Stimulated activated CD4-positive, alpha-beta T cell treated with anti-CD3 and anti-CD28 coated beads, TNF-alpha, amount 100 ng/mL, for 1 hour (primary cell): ENCODE measurements around the gene PITX2.

Source experiments
- DNase-seq, 3 donors: peaks; one replicate each; pipeline ENCODE4 v3.0.0-alpha.2; 2020; ENCODE audit warnings: low read depth in 3 of 3, low spot score in 1 of 3

PITX2 gene

DNA sequence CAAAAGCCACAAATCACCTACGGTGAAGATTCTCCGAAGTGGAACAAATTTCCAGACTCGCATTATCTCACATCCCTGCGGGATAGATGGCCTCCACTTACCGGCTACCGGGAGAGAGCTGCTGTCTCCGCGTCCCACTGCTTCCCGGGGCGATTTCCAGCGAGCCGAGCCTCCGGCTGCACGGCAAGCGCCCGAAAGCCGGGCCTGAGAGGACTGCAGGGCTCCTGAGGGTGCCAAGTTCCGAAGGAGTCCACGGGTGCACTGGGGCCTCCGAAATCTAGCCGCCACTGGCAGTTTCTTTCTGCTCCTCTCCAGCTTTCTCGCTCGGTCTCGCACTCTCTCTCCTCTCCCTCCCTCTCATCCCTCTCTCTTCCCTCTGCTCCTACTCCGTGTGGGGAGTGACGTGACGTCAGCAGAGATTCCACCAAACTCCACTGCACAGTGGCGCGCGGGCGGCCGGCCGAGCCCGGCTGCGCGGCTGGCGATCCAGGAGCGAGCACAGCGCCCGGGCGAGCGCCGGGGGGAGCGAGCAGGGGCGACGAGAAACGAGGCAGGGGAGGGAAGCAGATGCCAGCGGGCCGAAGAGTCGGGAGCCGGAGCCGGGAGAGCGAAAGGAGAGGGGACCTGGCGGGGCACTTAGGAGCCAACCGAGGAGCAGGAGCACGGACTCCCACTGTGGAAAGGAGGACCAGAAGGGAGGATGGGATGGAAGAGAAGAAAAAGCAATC lies 14.0 kb upstream of the PITX2 start:
- no peak for DNase-seq

DNA sequence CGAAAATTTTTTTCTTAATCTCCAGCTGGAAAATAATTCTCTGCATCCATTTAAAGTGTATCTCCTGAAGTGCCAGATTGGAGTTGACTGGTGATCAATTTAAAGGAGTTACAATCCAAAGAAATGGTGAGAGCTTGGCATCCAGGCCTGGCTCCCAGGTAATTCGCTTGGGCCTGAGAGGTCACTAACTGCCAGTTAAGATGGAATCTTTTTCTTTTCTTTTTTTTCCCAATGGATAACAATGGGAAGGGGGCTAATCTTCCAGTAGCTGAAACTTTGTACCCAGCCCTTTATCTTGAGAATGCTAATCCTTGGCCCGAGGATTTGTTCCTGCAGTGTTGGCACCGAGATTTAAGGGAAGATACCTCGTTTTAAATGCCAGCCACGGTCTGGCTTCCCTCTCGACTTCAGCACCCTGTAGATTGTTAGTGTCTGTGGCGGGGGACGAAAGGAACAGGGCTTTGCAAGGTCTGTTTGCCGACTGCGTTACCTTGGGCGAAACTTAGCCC lies 13.3 kb upstream of the PITX2 start:
- no peak for DNase-seq

DNA sequence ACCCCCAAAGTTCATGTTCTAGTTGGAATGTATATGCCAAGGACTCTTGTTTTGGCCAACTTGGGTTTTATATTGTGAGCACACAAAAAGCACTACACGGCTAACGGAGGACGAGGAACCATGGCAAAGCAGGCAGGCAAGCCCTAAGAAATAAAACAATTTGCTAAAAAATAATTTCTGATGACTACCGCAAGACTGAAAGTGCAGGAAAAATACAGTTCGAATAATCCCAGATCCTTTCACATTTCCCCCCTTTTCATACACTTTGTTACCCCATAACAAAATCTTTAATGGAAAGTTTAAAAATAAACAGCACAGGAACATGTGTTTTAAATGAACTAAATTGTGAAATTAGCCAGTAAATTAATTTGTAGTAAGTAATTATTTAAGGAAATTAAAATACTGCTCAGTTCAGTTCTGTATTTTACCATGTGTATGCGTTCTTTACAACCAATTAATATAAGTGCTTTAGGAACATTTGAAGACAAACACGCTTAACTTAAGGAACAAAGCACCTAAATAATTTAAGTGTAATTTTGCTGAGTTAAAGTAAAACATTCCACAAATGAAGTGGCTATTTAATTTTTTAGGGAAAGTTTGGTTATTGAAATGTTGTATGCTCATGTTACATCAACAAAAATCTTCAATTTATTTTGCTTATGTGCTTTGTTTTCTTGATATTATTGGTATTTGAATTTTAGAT lies 12.4 kb upstream of the PITX2 start:
- no peak for DNase-seq

DNA sequence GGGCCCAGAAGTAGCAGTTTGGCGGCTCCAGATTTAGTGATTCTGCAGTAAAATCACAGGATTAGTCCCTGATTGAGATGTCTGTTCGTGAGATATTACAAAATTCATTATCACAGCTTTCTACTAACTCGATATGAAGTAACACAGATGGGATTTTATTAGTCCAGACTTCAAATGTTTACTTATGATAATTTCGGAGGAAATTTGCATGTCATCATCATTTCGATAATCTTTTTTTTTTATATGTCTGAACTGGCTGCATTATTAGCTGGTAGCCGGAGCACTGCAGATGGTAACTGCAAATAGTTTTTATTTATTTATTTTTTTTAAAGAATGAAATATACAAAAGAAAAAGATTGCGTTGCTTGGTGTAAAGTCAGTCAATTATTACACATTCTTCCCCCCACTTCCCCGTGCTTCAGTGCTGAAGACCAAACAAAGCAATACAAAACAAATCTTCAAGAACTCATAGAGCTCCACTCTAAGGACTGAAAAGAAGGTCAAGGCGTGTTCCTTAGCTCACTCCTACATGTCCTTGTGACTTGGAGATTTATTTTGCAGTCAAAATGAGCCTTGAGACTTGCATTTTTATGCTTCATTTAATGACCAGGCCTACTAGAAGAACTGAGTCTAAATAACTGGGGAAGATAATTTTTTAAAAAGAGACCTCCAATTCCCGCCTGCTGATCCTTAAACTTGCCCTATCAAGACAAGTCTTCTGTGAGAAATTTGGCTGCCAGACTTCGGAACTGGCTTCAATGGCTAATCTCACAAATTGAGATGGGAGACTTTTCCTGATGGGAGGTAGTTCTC lies 11.7 kb upstream of the PITX2 start:
- DNase-seq = no peak

DNA sequence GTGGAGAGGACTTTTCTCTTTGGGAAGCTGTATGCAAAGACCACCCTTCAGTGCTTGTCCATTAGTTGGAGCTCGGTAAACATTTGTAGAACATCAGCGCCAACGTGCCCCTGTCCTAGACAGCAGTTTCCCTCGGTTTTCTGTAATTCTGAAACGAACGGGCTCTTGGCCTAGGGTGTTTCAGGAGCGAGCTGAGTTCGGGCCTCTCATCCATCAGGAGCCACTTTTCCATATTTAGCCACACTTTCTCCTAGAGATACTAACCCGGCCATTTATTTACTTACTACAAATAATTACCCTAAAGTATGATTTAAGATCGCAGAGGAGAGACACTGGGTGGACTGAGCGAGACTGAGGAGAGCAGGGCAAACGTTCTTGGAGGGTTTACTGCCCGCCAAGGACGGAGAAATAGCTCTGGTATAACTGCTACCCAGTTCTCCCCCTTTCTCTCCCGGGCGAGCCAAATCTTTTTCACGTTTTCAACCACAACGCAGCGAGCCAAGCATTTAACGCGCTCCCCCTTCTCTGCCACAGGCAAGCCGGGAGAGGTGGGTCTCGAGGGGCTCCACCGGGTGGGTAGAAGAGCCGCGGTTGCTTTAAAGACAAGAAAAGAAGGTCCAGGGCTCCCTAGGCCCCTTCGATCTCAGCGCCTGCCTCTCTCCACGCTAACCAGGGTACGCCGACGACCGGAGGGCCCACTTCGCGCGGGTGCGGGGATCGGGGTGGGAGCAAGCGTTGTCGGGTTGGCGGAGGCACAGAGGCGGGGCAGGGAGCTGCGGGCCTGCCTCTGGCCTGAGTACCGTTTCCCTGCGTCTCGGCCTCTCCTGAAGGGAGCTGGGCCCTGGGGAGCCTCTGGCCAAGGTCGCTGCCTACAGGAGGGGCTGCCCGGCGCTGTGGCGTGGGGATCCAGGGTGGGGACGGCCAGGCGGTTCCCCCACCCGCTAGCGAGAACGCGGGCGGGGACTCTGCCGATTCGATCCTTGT lies 10.8 kb upstream of the PITX2 start:
- DNase-seq = no peak

DNA sequence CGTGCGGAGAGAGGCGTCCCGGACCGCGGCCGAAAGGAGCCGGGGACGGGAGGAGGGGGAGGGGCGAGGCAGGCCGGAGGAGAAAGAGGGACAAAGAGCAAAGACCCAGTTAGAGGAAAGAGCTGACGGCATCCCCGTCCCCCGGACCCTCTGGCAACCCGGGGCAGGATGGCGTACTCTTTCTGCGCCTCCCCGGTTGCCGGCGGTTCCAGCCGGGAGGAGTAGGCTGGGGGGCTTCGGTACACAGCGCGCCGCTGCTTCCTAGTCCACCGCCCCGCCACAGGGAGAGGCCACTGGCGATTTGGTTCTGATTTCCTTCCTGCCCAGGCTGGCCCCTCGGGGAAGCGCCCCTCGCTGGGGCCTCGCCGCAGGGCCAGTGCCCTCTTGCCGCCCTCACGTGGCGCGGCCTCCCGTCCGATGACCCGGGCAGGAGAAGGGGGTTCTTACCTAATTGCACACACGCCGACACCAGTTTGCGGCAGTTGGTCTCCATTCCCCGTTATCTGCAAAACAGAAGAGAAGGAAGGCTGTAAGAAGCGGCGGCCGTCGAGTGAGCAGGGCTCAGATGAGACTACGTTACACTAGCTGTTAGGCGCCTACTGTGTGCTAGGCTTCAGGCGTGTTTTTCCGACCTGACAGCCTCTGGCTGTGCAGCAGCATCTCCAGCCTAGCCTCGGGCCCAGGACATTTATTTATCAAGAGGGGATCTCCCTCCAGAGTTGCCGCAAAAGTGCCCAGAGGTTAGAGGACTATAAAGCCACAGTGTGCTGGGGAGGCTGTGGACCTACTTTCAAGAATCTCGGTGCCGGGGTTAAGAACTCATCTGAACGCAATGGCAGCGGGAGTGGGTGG lies 9.9 kb upstream of the PITX2 start:
- DNase-seq = no peak

DNA sequence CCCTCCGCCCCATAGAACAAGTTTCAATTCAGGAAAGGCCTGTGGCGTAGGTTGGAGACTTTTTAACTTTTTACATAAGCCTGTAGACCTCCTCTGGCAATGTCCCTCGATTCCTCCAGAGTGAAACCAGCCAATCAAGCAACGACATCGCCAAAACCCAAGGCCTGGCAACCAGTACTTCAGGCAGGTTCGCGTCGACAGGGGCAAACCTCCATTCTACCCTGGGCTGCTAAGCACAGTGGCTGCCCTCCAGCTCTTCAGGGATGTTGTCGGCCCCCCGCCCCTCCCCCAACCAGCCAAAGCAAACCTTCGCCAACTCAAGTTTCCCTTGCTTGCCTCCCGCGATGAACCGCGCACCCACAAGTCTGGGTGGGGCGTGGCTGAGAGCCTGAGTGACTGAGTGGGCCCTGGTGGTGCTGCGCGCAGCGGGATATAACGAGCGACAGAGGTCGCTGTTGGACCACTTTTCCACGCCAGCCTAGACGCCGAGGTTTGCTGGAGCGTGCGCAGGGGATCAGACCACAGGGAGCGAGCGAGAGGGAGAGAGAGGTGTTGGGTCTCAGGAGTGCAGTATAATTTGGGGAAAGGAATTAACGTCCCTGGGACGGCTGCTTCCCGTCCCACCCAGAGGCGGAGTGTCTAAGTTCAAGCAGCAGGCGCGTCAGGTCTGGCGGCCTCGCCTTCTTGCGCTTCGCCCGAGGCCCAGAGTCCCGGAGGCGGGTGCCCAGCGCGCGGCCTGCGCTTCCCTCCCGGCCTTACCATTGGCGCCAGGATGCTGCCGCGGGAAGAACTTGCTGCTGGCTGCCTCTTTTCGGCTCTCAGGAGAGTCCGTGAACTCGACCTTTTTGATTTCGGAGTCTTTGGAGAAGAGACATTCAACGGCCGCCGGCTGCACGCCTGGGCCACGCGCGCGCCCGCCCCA lies 9.0 kb upstream of the PITX2 start:
- no peak for DNase-seq

DNA sequence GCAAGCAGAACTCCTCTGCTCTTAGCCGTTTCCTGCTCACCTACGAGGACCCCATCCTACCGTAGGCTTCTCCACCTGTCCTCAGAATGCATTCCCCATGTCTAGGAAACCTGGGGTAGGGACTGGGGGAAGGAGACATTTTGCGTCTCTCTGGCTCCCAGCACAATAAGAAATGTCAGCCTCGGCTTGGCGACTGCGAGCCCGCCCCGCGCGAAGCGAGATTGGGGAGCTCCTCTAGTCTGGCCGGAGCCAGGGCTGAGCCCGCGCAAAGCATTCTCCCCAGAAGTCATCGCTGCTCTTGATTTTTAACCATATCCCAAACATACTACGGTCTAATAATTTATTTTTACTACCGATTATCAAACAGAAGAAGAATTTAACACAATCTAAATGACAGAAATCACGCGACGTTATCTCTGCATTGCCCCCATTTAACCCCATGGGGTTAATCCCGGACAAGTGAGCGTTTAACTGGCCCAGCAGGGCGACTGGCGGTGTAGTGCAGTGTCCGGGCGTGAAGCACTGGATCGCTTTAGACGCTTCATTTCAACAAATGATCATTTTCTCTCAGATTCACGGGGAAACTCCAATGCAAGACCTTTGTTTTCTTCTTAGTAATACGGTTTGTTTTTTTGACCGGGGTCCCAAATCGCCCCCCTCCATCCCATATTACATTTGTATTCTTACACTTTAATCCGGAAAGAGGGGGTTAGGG lies 8.0 kb upstream of the PITX2 start:
- DNase-seq = no peak

DNA sequence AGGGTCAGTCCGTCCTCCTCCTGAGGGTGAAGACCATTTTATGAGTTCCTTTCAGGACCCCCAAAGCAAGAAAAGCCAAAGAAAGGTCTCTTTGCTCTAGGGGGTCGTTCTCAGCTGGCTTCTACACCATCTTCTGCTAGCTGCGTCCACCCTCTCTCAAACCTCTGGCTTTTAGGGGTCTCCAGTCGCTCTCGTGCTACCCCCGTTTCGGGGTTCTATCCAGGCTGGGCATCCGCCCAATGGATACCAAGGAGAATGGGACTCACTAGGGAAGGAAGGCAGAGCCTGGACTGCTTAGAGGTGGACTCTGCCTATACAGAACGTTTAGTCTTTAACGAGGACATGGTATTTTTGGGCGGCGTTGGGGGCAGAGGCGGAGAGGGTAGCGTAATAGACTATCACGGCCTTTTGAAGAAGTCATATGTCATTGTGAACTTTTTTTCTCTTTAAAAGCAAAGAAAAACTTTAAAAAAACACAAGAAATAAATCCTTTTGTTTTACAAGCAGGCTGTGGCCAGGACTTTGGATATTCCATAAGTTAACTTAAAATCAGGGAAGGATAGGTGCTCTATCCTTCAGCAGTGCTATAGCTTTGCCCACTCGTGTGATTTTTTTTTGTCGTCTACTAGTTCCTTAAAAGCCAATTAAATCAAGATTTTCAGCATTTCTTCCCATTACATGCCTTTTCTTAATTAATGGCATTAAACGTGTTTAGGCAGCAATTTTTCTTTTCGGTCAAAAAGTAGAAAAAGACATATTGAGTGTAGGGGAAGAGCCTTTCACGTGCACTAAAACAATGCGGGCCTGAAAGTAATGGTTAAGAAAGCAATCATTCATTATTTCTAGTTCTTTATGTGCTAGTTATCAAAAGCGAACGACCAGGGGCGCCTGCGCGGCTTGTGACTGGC lies 7.2 kb upstream of the PITX2 start:
- DNase-seq = no peak

DNA sequence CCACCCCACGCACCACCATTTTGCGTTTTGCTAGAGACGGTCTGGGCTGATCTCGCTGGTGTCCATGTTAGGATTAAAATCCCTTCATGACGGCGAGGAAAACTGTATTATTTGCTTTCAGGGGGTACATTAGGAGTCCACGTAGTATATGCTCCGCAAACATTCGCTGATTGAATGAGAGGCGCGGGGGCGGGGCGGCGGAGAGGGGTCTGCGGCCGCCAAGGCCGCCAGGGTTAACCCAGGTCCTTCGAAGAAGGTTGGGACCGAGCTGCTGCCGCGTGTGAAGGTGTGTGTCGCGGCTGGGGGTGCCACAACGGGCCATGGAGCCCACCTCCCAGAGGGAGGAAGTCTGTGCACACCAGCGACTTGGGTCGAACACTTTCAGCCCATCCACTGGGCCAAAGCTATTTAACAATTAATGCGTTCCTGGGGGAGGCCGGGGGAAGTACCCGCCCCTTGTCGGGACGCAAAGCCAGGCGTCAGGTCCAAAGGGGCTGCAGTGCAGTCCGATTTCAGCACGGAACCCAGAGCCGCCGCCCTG lies 6.4 kb upstream of the PITX2 start:
- DNase-seq = no peak

DNA sequence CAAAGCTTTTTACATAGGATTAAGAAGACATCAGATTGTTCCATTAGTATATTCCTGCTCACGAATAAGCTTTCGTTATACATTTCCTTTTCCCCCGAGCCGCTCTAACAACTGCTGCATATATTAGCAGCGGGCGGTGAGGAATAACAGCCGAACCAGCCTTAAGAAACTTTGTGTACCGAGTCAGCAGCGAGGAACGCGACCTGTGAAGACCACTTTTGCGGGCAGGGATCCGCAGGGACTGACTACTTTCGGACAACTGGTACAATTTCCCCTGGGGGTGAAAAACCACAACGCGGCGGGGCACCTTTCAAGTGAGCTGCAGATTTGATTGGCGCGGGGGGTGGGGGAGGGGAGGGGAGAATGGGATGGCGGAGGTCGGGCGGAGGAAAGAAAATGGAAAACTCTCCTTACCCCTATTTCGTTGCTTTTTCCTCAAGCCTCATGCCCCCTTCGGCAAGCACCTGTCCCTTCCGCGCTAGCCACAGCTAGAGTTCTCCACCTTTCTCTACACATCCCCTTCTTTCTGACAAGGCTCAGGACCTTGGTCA lies 5.9 kb upstream of the PITX2 start:
- DNase-seq = no peak

DNA sequence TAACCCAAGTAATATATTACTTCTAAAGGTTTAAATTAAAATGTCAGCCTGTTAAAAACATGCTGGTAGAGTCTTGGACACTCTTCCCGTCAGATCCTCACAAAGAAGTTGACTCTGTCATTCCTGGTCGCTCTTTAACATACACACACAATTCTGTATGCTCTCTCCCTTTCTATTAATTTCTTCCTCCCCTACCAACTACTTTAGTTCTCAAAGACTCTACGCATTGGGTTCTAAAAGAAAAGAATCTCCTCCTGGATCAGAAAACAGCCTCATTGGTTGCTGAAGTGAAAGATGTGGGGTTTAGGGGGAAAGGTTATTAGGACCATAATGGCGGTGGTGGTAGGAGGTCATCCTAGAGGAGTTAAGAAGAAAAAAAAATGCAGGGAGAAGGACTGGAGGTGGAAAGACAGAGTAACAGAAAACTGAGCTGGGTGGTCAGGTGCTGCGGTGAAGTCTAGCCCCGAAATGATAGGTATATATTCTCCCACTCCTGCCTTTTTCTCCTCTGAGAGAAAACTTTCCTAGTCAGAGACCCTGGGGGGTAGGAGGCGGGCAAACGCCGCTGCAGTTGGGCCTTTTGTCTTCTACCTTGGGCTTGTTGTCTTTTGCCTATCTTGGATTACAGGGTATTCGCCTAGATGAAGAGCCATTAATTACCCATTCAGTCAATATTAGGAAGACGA lies 5.2 kb upstream of the PITX2 start:
- no peak for DNase-seq

DNA sequence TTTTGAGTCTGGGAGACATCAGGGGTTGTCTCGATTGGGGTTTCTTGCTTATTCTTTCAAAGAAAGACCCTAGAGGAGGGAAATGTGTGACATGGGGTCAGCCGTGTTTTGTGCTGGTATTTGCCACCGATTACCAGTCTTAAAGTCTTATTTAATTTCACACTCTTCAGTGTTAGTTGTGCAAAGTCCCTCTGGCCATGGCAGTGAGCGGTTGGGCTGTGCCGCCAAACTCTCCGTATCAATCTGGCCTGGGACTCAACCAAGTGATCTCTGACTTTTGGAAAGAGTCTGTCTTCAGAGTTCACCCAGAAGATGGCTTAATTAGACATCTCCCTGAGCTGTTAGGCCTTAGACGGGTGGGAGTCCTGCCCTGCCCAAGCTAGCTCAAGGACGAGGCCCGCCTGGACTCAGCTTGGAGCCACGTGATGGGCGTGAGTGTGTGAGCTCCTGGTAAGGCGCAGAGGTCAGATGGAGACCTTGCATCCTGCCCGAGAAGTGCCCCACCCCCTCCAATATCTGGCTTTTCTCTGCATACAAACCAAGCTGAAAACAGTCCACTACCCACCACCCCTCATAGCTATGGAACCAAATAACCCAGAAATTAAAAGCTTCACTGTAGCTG lies 3.8 kb upstream of the PITX2 start:
- DNase-seq = no peak

DNA sequence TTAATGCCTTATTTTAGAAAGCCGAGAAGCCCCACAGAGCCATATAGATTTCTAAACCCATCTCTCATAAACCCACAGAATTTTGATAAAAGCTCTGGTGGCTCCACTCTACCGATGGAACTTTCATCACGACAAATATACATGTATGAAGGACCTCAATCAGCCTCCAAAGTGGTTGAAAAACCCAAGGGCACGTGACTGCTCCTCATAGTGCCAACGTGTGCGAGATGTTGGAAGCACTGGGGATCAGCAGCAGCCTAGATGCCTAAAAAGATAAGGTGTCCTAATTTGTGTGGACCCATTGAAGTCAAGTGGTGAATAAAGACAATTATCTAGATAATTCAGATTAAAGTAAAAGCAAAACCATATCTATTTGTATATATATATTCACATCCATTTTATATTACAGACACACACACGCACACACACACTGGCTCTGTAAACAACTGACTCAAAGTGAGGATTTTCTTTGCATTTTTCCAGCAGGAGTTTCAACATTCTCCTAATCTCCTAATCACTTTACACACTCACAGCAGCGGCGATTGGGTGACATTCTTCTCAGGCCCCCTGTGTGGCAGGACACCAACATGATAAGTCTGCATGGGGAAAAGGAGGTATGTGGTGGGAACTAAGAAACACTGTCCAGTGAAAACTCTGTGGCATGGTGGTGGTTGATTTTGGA lies 2.8 kb upstream of the PITX2 start:
- DNase-seq = no peak
